Activated naive CD8-positive, alpha-beta T cell treated with anti-CD3 and anti-CD28 coated beads, Interleukin-2, amount 50 U/mL, for 16 hours (primary cell): ENCODE data around the gene C11orf86.

Source experiments
- DNase-seq: peaks from one replicate; pipeline ENCODE4 v3.0.0-alpha.2; 2020; ENCODE audit warnings: low read depth, low spot score

Gene C11orf86

DNA sequence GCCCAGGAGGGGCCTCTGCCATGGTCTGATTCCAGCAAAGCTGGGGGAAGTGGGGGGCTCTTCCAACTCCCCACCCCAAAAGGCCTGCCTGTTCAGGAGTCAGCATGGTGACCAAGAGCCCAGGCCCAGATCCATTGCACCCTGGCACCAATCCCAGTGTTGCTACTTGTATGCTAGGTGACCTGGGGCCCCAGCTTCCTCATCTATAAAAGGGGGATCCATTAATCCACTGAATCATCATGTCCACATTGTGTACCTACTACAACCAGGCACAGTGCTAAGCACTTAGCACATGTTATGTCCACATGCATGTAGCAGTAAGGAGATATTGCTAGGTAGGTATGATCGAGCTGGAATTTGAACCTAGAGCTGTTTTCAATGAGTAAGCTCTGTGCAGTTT lies 49.9 kb downstream of the C11orf86 start:
- DNase-seq: no peak

DNA sequence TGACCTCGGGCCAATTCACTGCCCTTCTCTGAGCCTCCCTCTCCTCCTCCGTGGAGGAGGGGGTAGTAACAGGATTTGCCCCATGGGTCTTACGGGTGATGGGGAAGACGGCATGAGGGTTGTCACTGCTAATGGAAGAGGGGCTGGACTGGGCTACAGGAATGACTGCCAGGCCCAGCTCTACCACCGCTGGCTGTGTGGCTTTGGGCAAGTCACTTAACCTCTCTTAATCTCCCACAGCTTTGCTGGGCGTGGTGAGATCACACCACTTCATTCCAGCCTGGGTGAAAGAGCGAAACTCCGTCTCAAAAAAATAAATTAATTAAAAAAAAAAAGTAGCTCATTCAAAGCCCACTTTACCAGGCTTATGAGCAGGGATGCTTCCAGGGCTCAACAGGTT lies 50.6 kb downstream of the C11orf86 start:
- DNase-seq: no peak
